ENCODE results near the gene HLA-F.

HLA-F gene

DNA sequence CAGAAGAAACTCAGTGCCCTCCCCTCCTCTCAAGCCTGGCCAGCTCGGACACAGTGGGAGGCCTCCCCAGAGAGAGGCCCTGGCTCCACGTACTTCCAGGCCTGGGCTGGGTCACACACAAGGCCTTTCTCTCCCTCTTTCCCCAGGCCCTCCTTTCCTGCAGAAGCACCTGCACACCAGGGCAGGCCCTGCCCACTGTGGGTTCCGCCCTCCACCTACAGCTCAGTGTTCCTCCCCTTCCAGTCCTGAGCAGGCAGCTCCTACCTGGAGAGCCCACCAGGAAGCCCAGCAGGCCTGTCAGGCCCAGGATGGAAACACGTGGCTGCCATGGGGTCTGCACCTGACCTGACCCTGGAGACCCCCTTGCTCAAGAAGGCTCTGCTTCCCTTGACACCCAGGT, 18.9 kb downstream of the HLA-F start:
- in situ Hi-C loops (cut with MboI; ENCODE audit: low sequenced_read_pairs), result no loop called here

DNA sequence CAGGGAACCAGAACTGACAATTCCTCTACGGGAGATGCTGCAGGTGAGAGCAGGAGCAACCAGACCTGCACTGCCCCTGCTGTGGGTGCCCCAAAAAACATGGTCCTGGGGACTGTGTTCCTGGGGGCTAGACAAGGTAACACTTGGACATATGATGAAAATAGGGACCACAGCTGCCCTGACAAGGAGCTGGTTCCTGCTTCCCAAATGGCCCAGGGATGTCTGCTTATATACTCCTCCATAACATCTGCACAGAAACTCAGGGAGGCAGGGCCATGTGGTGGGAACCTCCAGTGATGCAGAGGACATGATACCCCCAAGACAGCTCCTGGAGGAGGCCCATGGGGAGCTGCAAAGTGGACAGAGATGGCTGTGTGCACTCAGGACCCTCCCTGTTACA, 19.8 kb downstream of the HLA-F start:
- in situ Hi-C loops (cut with MboI; ENCODE audit: low sequenced_read_pairs), result no loop called here

DNA sequence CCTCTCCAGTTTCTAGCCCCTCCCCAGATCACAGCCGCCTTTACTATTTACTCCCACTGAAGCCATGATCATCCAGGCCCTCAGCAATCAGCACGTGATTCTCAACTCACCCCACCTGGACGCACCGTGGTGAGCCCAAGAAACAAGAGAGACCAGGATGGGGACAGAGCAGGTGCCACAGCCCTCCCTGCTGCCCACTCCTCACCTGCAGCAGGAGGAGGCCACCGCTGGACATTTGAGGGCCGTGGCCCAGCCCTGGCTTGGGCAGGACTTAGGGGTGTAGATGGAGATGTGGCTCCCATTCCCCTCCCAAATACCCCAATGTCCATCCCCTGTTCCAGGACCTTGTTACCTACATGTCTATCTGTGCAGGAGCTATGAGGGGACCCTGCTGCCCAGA, 20.3 kb downstream of the HLA-F start:
- in situ Hi-C loops (cut with MboI; ENCODE audit: low sequenced_read_pairs), result no loop called here

DNA sequence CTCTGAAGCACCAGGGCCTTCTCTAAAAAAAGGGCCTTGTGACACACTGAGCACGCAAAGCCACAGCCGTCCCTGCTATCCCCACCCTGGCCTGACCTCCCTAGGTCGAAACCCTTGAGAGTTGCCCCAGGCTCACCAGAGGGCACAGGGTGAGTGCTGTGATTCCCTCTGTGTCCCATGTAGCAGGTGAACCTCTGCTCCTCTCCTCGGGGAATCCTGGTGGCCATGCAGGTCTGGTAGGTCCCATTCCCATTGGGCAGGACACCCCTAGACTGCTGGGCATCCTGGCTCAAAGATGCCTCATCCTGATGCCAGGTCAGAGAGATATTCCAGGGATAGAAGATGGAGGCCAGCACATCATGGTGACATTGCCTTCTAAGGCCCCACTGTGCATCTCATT, 20.9 kb downstream of the HLA-F start:
- in situ Hi-C loops (cut with MboI; ENCODE audit: low sequenced_read_pairs), result no loop called here

DNA sequence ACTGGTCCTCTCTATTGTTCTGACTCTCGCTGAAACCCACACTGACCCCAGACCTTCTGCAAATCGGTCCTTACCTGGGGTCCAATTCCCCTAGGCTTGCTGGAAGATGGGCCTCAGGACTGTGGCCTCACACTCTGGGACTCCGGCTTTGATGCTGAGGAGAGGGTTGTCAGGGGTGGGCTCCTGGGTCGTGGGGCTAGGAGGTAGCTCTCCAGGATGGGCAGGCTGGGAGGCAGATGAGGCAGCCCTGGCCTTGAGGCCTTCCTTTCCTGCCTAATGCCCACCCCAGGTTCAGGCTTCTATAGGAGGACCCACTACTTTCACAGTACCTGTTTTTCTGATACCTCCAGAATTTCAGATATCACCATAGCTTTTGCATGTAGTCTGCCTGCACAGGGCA, 21.4 kb downstream of the HLA-F start:
- in situ Hi-C loops (cut with MboI; ENCODE audit: low sequenced_read_pairs), result no loop called here

DNA sequence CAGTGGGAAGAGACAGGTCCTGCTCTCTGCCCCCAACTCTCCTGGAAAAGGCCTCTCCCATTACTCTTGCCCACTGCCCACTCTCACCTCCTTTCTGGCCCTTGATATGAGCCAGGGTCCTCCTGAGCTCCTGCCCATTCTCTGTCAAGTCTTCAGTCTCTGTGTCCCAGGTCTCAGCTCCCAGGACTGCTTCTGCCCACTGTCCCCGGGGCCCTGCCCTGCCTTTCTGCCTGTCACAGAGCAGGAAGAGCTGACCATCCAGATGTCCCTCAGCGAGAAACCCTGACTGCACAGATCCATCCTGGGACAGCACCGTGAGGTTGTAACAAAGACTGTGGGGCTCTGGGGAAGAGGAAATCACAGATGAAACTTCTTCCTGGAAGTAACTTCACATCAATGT, 22.2 kb downstream of the HLA-F start:
- in situ Hi-C loops (cut with MboI; ENCODE audit: low sequenced_read_pairs), result no loop called here

DNA sequence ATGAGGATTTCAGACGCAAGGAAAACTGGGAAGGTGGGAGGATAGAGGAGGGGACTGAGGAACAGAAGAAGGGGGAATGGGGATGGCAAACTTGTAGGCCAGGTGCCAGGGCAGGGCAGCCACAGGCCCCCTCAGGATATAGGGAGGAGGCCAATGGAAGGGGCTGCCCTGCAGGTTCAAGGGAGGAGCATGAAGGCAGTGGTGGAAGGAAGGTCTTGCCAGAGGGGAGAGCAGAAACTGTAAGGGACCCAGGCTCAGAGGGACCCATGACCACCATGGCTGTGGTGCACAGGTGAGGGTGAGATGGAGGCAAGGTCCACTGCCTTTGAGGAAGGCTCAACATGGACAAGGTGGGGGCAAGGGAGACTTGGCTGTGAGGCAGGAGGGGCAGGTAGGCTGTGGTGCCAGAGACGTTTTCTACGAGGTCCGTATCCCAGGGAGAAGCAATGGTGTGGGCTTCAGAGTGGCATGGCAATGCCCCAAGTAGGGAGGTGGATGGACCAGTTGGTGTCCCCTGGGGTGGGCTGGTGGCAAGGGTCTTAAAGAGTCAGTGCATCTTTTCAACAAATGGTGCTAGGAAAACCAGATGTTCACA, 22.7 kb downstream of the HLA-F start:
- in situ Hi-C loops (cut with MboI; ENCODE audit: low sequenced_read_pairs), result no loop called here

DNA sequence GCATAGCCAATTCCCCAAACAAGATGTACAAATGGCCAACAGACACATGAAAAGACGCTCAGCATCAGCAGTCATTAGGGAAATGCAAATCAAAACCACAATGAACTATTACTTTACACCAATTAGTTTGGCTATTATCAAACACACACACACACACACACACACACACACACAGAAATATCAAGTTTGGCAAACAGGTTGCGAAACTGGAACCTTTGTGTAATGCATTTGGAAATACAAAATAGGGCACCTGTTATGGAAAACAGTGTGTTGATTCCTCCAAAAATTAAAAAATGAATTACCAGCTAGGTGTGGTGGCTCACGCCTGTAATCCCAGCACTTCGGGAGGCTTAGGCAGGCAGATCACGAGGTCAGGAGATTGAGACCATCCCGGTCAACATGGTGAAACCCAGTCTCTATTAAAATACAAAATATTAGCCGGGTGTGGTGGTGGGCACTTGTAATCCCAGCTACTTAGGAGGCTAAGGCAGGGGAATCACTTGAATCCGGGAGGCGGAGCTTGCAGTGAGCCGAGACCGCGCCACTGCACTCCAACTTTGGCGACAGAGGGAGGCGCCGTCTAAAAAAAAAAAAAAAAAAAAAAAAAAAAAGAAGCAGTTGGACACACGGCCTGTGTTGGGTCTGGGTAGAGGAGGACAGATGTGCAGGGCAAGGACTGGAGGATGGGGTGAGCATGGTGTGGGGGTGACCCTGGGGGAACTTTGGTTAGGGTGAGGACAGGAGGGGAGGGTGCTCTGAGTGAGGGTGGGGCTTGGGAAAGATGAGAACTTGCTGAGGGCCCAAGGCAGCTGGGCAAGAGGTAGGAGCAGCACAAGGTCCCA, 23.8 kb downstream of the HLA-F start:
- in situ Hi-C loops (cut with MboI; ENCODE audit: low sequenced_read_pairs), result no loop called here

DNA sequence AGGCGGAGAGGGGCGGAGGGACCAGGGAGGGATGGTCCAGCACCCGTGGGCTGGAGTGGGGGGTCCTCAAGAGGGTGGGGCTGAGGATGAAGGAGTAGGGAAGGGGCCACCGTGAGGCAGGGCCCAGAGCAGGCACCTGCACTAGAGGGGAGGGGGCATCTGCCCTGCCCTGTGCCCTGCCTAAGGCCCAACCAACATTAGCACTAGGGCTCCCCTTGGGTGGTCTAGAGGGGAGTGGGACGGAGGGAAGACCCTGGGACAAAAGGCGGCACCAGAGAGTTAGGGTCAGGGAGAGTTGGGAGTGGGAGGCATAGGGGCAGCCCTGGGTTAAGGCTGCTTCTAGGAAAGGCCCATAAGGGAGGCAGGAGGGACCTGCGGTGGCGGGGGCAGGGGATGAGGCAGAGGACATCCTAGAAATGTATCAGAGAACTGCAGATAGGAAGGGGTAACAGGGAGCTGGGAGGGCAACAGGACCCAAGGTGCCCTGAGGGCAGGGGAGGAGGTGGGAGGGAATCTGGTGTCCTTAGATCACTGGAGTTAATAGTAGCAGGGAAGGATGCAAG, 24.5 kb downstream of the HLA-F start:
- in situ Hi-C loops (cut with MboI; ENCODE audit: low sequenced_read_pairs), result no loop called here

DNA sequence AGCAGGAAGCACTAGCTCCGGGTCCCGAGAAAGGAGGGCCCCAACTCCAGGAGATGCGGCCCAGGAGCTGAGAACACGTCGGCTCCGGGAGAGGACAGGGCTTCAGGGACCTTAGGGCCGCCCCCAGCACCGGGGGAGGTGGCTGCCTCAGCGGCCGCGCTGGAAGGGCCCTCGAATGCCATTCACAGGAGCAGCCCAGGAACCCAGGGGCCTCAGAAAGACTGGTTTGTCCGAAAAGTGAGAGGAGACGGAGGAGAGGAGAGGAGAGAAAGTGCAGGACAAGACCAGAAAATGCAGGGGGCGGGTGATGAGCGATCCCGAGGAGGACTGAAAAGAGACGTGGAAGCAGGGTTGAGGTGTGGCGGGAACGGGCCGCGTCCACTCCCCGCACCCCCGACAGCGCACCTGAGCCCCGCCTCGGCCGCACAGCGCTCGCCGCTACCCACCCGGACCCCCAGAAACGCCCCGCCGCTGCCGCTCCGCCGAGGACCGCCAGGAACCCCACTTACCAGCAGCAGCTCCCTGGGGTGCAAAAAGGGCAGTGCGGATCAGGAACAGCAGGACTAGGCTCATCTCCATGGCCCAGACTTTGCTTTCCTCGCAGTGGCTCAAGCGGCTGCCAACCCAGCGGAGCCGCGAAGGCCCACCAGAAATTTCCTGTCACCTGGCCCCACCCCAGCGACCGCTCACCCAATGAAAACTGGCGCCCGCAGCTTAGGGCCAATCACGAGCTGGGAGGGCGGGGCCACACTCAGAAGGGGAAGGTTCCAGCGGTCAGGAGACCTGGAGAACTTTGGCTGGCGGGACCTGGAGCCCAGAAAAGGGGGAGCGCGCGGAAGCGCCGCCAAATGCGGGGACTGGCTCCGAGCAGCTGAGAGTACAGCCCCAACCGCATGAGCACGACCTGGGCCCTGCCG, 25.4 kb downstream of the HLA-F start:
- in situ Hi-C loops (cut with MboI; ENCODE audit: low sequenced_read_pairs), result no loop called here

DNA sequence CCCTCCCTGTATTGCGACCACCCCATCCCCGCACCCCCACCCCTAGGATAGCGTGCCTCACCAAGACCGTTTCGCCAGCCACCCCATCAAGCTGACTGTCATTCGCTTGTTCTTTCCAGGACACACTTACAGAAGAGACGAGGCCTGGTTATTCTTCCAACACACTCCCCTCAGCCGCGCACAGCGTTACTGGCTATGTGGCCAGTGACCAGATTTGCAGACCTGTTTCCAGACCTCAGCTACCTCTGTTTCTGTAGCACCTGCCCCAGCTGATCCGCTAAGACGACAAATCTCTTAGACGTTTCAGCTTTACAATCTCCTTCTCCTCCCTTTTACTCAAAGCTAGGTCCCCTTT, 26.1 kb downstream of the HLA-F start:
- in situ Hi-C loops (cut with MboI; ENCODE audit: low sequenced_read_pairs), result no loop called here

DNA sequence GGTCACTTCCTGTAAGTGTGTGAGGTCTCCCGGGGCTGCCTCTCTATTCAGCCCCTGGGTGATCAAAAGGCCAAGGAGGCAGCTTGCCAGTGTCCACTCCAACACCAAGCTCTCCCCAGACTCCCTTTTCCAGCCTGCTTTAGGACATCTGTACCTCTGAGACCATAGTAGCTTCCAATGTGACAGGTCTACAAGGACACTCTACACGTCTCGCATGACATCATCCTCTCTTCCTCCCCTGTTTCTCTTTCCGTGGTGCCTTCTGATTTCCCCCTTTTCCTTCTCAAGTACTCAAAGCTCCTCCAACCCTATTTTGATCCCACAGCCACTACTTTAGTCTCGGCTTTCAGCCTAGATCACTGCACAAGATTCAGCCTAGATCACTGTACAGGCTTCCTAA, 26.4 kb downstream of the HLA-F start:
- in situ Hi-C loops (cut with MboI; ENCODE audit: low sequenced_read_pairs), result no loop called here

DNA sequence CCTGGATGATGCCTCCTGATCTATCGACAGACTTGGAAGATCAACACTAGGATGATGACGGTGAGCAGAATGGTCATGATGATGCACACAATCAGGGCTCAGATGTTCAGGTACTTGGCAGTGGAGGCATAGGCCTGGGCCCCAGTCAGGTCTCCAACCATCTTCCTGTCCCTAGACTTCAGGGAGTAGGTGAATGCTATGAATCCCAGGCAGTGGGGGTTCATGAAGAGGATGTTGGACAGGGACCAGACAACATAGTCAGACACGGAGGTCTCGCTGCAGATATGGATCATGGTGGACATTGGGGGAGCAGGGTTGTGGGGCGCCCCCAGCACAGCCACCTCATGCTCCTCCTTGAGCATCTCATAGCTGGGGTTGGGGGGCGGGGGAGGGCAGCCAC, 27.5 kb downstream of the HLA-F start:
- in situ Hi-C loops (cut with MboI; ENCODE audit: low sequenced_read_pairs), result no loop called here

DNA sequence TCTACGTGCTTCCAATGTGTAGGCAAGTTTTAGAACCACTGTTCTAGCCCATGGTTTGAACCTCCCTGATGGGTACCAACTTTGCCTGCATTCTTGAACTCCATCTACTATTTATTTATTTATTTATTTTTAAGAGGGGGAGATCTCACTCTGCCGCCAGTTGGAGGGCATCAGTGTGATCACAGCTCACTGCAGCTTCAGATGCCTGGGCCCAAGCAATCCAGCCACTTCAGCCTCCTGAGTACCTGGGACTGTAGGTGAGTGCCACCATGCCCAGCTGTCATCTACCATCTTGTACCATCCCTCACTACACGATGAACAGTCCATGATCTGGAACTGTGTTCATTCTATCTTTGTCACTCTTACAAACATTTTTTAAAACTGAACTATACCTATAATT, 28.2 kb downstream of the HLA-F start:
- in situ Hi-C loops (cut with MboI; ENCODE audit: low sequenced_read_pairs), result no loop called here

DNA sequence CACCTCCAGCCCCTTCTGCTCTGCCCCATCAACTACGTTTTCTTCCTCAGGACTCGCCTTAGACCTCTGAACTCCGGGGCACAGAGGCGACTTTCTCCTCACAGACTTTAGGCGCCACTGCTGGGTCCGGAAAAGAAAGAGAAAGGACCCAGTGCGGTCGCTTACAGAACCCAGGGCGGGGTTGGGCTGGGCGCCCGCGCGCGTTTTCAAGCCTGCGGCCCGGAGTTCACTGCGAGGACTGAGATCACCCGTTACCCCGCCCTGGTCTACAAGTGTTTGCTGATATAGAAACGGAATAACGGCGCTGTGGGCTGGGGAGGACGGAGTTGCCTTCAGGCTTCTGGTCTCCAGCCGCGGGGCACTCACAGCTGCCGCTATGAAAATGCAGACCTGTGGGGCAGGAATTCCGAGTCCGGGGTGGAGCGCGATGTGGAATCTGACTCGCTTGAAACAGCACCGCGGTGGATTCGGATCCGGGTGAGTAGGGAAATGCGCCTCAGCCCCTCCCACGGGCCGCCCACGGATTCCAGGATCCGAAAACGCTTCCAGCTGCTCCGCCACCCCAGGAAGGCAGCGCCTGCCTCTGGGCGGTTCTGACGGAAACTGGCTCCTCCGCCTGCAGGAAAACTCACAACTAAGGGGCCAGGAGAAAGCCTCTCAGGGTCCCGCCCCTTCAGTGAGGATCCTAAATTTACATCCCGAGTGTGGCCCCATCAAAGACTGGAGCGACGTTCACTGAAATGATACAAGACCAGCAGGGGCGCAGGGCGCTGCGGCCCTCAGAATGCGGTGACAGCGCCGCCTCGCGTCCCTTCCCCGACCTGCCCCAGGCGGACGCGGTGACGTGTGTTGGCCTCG, 29.4 kb downstream of the HLA-F start:
- in situ Hi-C loops (cut with MboI; ENCODE audit: low sequenced_read_pairs), result no loop called here

DNA sequence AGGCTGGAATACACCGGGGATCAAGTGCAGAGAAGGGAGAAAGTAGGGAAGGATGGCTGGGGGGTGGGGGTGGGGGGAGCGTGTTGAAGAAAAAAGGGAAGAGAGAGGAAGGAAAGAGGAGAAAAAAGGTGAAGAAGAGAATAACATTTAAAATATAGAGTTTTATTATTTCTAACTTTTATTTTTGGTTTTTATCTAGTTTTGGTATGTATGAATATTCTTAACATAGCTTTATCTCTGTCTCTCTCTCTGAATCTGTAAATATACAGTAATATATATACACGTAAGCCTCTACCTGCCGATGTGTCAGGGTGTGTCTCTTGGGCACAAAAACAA, 30.0 kb downstream of the HLA-F start:
- in situ Hi-C loops (cut with MboI; ENCODE audit: low sequenced_read_pairs), result no loop called here

DNA sequence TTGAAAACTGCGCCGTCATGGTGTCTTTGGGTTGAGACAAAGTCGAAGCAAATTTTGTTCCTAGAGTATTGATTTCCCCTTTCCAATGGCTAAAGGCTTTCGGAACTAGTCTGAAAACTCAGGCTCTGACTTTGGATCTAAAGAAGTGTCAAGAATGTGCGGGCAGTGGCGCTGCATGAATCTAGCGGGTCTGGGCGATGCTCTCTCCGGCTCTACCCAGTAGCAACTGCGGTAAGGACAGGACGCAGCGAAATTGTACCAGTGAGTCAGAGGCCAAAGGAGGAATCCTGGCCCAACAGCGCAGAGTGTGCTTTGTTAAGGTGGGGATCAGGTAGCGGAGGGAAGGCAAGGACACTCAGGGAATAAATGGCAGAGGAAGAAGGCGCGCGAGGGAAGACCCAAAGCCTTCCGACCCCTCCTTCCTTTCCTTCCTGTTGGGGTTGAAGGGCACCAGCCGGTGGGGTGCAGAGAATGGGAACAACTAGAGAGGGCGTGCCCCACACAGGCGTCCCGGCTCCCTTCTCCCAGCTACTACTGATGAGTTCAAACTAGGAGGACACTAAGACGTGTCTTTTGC, 32.1 kb downstream of the HLA-F start:
- in situ Hi-C loops (cut with MboI; ENCODE audit: low sequenced_read_pairs), result no loop called here

DNA sequence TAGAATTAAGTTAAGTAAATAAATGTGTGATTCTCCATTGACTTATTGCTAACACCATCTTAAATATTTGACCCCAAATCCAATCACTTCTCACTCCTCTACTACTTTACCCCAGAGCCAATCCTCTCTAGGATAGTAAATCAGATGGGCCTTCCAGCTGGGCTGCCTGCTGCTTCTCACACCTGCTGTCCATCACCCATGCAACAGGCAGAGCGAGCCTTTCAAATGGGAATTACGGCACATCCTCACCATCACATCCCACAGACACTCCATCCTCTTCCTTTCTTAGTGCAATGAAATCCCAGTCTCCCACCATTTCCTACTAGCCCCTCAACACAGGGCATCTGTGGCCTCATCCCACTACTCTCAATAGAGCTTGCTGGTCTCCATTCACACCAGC, 34.0 kb downstream of the HLA-F start:
- in situ Hi-C loops (cut with MboI; ENCODE audit: low sequenced_read_pairs), result no loop called here

DNA sequence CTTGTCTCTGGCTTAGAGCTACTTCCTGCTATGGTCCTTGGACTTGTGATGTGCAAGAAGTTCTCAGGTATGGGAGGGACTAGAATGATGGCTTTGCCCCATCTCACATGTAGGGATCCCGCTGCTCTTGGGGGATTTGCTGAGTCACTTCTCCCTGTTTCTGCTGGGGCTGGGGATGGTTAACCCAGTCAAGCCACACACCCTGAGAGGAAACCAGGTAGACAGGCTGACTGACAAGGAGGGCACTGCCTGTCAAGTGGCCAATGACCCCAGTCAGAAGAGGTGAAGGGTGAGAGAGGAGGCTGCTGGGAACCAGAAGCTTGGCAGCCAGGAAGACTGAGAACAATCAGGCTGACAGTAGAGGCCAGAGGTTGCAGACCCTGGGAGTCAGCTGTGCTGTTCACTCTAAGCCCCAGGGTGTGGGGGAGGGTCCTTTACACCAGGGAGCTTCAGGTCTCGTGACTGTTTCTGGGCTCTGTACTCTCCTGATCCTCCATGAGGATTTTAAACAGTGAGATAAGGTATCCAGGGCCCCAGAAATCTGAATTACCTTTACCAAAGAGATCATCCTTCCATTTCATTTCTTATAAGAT, 34.6 kb downstream of the HLA-F start:
- in situ Hi-C loops (cut with MboI; ENCODE audit: low sequenced_read_pairs), result no loop called here

DNA sequence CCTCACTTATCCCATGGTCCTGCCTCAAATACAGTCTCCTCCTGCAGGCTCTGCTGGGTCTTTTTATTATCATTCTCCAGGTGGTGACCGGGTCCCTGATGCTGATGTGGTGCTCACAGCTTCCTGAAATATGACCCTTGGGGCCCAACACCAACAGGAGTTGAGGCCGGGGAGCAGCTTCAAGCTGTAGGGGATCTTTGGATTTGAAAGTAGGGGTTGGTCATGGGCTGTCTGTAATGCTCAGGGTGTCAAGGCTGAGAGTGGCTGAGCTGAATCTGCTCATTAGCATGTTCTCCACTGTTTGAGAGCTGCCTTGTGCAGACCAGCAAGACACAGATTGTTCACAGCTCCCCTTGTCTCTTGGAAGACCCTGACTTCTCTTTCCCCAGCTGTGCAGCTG, 35.5 kb downstream of the HLA-F start:
- in situ Hi-C loops (cut with MboI; ENCODE audit: low sequenced_read_pairs), result no loop called here

Measured in hTERT RPE-1 (cell line).